K562 (cell line): ENCODE data around the gene PPARG. TPM values are rescaled to one million over a fixed set of nuclear protein-coding genes. Genes with fewer than 3 reads are reported as not detected.

Experiments
- ATAC-seq: fragments of 200-7000 bp; cut with Tn5 transposase; 3 replicates; pipeline ENCODE4 v1.9.1; 2020; ENCODE audit warnings: moderate library complexity
- BruUV-seq: library from RNA; stranded (reverse); fragments of 400-500 nt; replicated peaks from 2 replicates; lab custom pipeline; 2021; lab: Mats Ljungman, UMichigan
- CTCF ChIA-PET: fragments of 300-600 bp; formaldehyde crosslinking; extraction: SDS; loops from one replicate; lab custom pipeline; 2021; ENCODE audit warnings: low intra/inter-chr PET ratio; lab: Yijun Ruan, JAX
- POLR2A ChIA-PET: fragments of 300-600, 350-650 bp; sonication (Branson Sonifier 250); formaldehyde crosslinking; extraction: SDS; loops from one replicate; lab custom pipeline; 2021; ENCODE audit warnings: antibody characterized with exemption, inconsistent platforms; lab: Yijun Ruan, JAX
- DNase-seq, 4 experiments: peaks; one replicate each; pipeline versions ENCODE4 v3.0.0 to v3.0.0-alpha.2; 2011 to 2018; ENCODE audit warnings: low spot score in 3 of 4, mixed read lengths in 3 of 4; ENCODE audit errors: extremely low read depth in 1 of 4
- FAIRE-seq: peaks from 2 replicates; lab custom pipeline; 2011; peaks lifted over from hg19 to GRCh38; lab: Jason Lieb, UNC
- H2AFZ ChIP-seq: 2 replicates; pipeline ENCODE4 v1.6.0; 2011; ENCODE audit warnings: low read depth, low read length, control low read depth, inconsistent platforms
- H3K27ac ChIP-seq: fragments of 200-600 bp; 3 replicates; pipeline ENCODE4 v1.8.0; 2011; ENCODE audit warnings: low read depth, mild to moderate bottlenecking, control low read depth, inconsistent platforms, low read length, moderate library complexity, mixed read lengths; ENCODE audit errors: extremely low read depth
- H3K27me3 ChIP-seq, 2 experiments: fragments of 300-600 bp in 1 of 2; 2 replicates in 1 of 2; 3 replicates in 1 of 2; pipeline versions ENCODE4 v1.6.0 to v1.8.0; 2011; ENCODE audit warnings: inconsistent platforms in 2 of 2, low read length in 2 of 2, mild to moderate bottlenecking in 1 of 2, mixed read lengths in 1 of 2, moderate library complexity in 1 of 2; ENCODE audit not compliant: control insufficient read depth in 2 of 2, insufficient read depth in 2 of 2
- H3K36me3 ChIP-seq: fragments of 300-600 bp; 3 replicates; pipeline ENCODE4 v1.8.0; 2011; ENCODE audit warnings: mild to moderate bottlenecking, low read length, inconsistent platforms; ENCODE audit not compliant: control insufficient read depth, insufficient read depth
- H3K4me1 ChIP-seq, 2 experiments: fragments of 200-600 bp in 1 of 2; replicated peaks in 1 of 2; 2 replicates in 1 of 2; 3 replicates in 1 of 2; pipeline versions ENCODE4 v1.5.1 to v1.8.0; 2011; ENCODE audit warnings: inconsistent platforms in 2 of 2, low read length in 2 of 2, mild to moderate bottlenecking in 1 of 2, mixed read lengths in 1 of 2, moderate library complexity in 1 of 2; ENCODE audit not compliant: control insufficient read depth in 2 of 2, insufficient read depth in 2 of 2
- H3K4me2 ChIP-seq: 2 replicates; pipeline ENCODE4 v1.6.1; 2011; ENCODE audit warnings: low read length, control low read depth, inconsistent platforms, mixed read lengths; ENCODE audit not compliant: insufficient read depth
- H3K4me3 ChIP-seq: fragments of 200-600 bp; sonication (generic), shearing (Covaris generic); 2 replicates; pipeline ENCODE4 v1.5.1; 2016; ENCODE audit warnings: control low read depth, inconsistent platforms
- H3K79me2 ChIP-seq: fragments of 200-600 bp; 3 replicates; pipeline ENCODE4 v1.8.0; 2011; ENCODE audit warnings: low read length, inconsistent platforms; ENCODE audit not compliant: control insufficient read depth, insufficient read depth
- H3K9ac ChIP-seq, 2 experiments: 2 replicates each; pipeline versions ENCODE4 v1.6.0 to v1.6.1; 2011; ENCODE audit warnings: low read depth in 2 of 2, low read length in 2 of 2, control low read depth in 1 of 2, inconsistent platforms in 1 of 2, mild to moderate bottlenecking in 1 of 2, mixed read lengths in 1 of 2; ENCODE audit not compliant: insufficient read depth in 1 of 2
- H3K9me1 ChIP-seq: one replicate; pipeline ENCODE4 v1.6.0; 2011; ENCODE audit warnings: inconsistent platforms, mild to moderate bottlenecking, low read length, moderate library complexity; ENCODE audit not compliant: control insufficient read depth, insufficient read depth
- H3K9me3 ChIP-seq: replicated peaks from 2 replicates; pipeline ENCODE4 v1.5.1; 2011; ENCODE audit warnings: low read depth, low read length, inconsistent platforms; ENCODE audit not compliant: control insufficient read depth, insufficient read depth
- H4K20me1 ChIP-seq: replicated peaks from 2 replicates; pipeline ENCODE4 v1.6.1; 2011; ENCODE audit warnings: low read length, inconsistent platforms, mixed read lengths; ENCODE audit not compliant: control insufficient read depth, insufficient read depth
- ETV1 ChIP-seq: fragments of 450-650 bp; conservative IDR thresholded peaks from 2 replicates; pipeline ENCODE4 v1.6.1; 2016; ENCODE audit warnings: missing genetic modification characterization, control low read depth, low read depth, missing compliant biosample characterization
- FOXM1 ChIP-seq, 2 experiments: fragments of 450-650 bp in 1 of 2; sonication (generic) in 1 of 2; formaldehyde crosslinking in 1 of 2; IDR thresholded peaks; 2 replicates each; pipeline versions ENCODE4 v1.6.1 to v1.9.0; 2017 to 2022; ENCODE audit warnings: low read depth in 2 of 2, mild to moderate bottlenecking in 2 of 2, missing genetic modification reagents in 1 of 2, moderate library complexity in 1 of 2
- GABPB2 ChIP-seq: fragments of 250-450 bp; sonication (Bioruptor Pico); conservative IDR thresholded peaks from 2 replicates; pipeline ENCODE4 v1.5.1; 2021; ENCODE audit warnings: mild to moderate bottlenecking
- HCFC1 ChIP-seq: IDR thresholded peaks from 2 replicates; pipeline ENCODE4 v1.6.1; 2012; ENCODE audit warnings: low read depth, low read length, improper control_type of control experiment
- KLF6 ChIP-seq: fragments of 250-450 bp; sonication (Bioruptor Pico); IDR thresholded peaks from 2 replicates; pipeline ENCODE4 v1.4.0; 2020; ENCODE audit warnings: mild to moderate bottlenecking, moderate library complexity, borderline replicate concordance
- L3MBTL2 ChIP-seq: fragments of 450-650 bp; IDR thresholded peaks from 2 replicates; pipeline ENCODE4 v1.6.1; 2016; ENCODE audit warnings: mild to moderate bottlenecking, moderate library complexity
- MECOM ChIP-seq: fragments of 250-450 bp; sonication (Bioruptor Pico); IDR thresholded peaks from 2 replicates; pipeline ENCODE4 v1.8.0; 2022; ENCODE audit warnings: inconsistent platforms
- SMAD3 ChIP-seq: fragments of 450-650 bp; formaldehyde crosslinking; conservative IDR thresholded peaks from 2 replicates; pipeline ENCODE4 v1.4.0; 2020; ENCODE audit warnings: mild to moderate bottlenecking
- SREBF1 ChIP-seq: fragments of 150-350 bp; IDR thresholded peaks from 2 replicates; pipeline ENCODE4 v1.6.1; 2014; ENCODE audit warnings: antibody characterized with exemption, low read depth, low read length, borderline replicate concordance
- ZNF174 ChIP-seq: fragments of 250-450 bp; sonication (Bioruptor Pico); IDR thresholded peaks from 2 replicates; pipeline ENCODE4 v1.4.0; 2020; ENCODE audit warnings: mild to moderate bottlenecking
- ZNF175 ChIP-seq: fragments of 200-800 bp; sonication (Bioruptor generic); IDR thresholded peaks from 2 replicates; pipeline ENCODE4 v1.6.1; 2016; ENCODE audit warnings: low read depth, mild to moderate bottlenecking, missing genetic modification characterization, missing compliant biosample characterization
- ZNF695 ChIP-seq: fragments of 450-650 bp; formaldehyde crosslinking; IDR thresholded peaks from 2 replicates; pipeline ENCODE4 v1.4.0; 2020; ENCODE audit warnings: mild to moderate bottlenecking, moderate library complexity
- ZNF76 ChIP-seq: fragments of 250-450 bp; sonication (Bioruptor Pico); IDR thresholded peaks from 2 replicates; pipeline ENCODE4 v1.4.0; 2020; ENCODE audit warnings: mild to moderate bottlenecking, moderate library complexity, borderline replicate concordance
- ZNF766 ChIP-seq: fragments of 200-800 bp; sonication (Bioruptor generic); conservative IDR thresholded peaks from 2 replicates; pipeline ENCODE4 v1.6.1; 2016; ENCODE audit warnings: missing genetic modification characterization, missing compliant biosample characterization
- WGBS: fragments of 100-300 bp; shearing (Covaris generic); methylation state at CpG from one replicate; pipeline ENCODE4 v1.1.6; 2016; ENCODE audit warnings: low coverage, mixed read lengths; ENCODE audit not compliant: insufficient coverage; ENCODE audit errors: missing lambda C conversion rate; 5-methylcytosine and 5-hydroxymethylcytosine counted together
- in situ Hi-C: fragments of 300-500 bp; cut with MboI; formaldehyde crosslinking; loops from 4 replicates; pipeline ENCODE4 v1.15.0; 2018; ENCODE audit warnings: inconsistent platforms, mixed read lengths
- intact Hi-C: fragments of 100-400 bp; cut with micrococcal nuclease; formaldehyde crosslinking; loops from 2 replicates; pipeline ENCODE4 v1.14.2; 2022
- polyA plus RNA-seq, 8 experiments: library from polyadenylated mRNA; depleted of rRNA in 4 of 8; stranded (reverse) in 5 of 8; unstranded in 3 of 8; fragments of >200 nt; fragmentation: Nextera tagmentation in 2 of 8; fragmentation: Illumina TruSeq in 1 of 8; extraction: Ambion mirVana in 2 of 8; extraction: Trizol in 1 of 8; gene quantifications; 2 replicates each; pipeline versions ENCODE4 v1.2.1 to v1.2.3, GENCODE V29; 2011 to 2014; ENCODE audit warnings: inconsistent platforms in 1 of 8, missing spikeins in 1 of 8
- total RNA-seq, 7 experiments: library from RNA; depleted of rRNA in 6 of 7; stranded (reverse); fragments of >200 nt in 6 of 7; fragmentation: Illumina TruSeq in 2 of 7; extraction: Trizol in 2 of 7; gene quantifications; 2 replicates each; pipeline versions ENCODE4 v1.2.1 to v1.2.3, GENCODE V29; 2011 to 2021; ENCODE audit warnings: low replicate concordance in 1 of 7
- TF ChIP-seq, protein P1 (sequence below): fragments of 250-450 bp; sonication (Bioruptor Pico); IDR thresholded peaks from 2 replicates; pipeline ENCODE4 v1.5.0; 2021
- TF ChIP-seq, protein P2 (sequence below): fragments of 450-650 bp; conservative IDR thresholded peaks from 2 replicates; pipeline ENCODE4 v1.6.1; 2016; ENCODE audit warnings: missing genetic modification characterization, low read depth, mild to moderate bottlenecking, missing compliant biosample characterization, moderate library complexity

The PPARG gene
- total and polyA plus RNA-seq, 9 of the 15 experiments (the other 6 are each of a cell fraction or from before 2014, with no cell fraction given), result not detected

DNA sequence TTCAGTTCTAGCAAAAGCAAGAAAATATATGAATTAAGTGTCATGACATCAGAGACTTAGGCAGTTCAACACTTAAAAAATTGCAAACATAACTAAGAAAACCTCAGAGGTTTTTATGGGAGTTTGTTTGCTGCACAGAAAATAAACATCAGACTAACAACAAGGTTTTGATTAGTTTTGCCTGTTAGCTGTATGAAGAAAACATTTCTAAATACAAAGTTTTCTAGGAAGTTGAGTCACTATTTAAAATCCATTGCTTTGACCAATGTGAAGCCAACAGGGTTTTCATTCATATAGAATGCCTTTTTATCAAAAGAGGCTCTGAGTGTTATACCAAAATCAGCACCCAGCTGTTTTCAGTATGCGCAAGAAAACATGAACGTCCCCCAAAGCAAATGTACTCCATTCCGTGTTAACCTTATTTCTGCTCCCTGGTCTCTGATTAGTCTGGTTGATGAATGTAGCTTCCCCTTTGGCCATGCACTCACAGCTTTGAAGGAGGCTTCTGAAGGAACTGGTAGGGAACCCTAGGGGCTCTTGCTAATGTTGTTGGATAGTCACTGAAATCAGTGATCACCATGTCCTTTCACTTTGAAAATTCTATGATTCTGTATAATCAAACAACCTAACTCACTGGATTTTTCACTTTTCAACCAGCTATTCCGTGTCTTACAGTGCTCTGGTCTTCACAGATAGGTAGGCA is 105.8 kb downstream of the PPARG start:
- 11% methylated on average over 4 of the region's 4 CpGs for WGBS
- Histone ChIP-seq H3K27me3 (peaks cover 6 to 7% of the 10 kb centered on the region in 2 experiments; a peak in 4 of 5 replicates), H3K9me3 (no peaks in the 10 kb centered on the region), H4K20me1 (no peaks in the 10 kb centered on the region), H3K27ac (no peak overlapping the region), H3K79me2 (no peaks in the 10 kb centered on the region), H3K9me1 (no peaks in the 10 kb centered on the region), H2AFZ (no peak overlapping the region), H3K36me3 (no peaks in the 10 kb centered on the region), H3K4me2 (no peak overlapping the region), H3K4me1 (no peaks in the 10 kb centered on the region; a peak in 1 of 5 replicates), H3K4me3 (no peak overlapping the region), H3K9ac (no peak overlapping the region)
- peak; percentile 15 for FAIRE-seq
- POLR2A ChIA-PET, result interaction anchor here (1.8 kb wide), 1 partner anchor 10 kb away, joined by 5 read pairs; no protein-coding TSS in a partner anchor
- CTCF ChIA-PET, result no interaction called here
- no TSS peak for BruUV-seq
- intact Hi-C loops (no loop called here), in situ Hi-C loops (no loop called here)
- DNase-seq, result no peak
- TF ChIP-seq KLF6 (CRISPR knock-in tag) (0 out of 2 replicates have a peak, but pooled peaks have one; percentile 21), HCFC1 (no peak), ZNF174 (CRISPR knock-in tag) (no peak), ZNF695 (CRISPR knock-in tag) (no peak), ZNF766 (CRISPR knock-in tag) (peak; percentile 42; the same call in 1 of the 2 replicates), ZNF76 (CRISPR knock-in tag) (0 out of 2 replicates have a peak, but pooled peaks have one; percentile 58), SMAD3 (CRISPR knock-in tag) (0 out of 2 replicates have a peak, but pooled peaks have one; percentile 7), L3MBTL2 (peak; percentile 50), ETV1 (tag) (no peak), SREBF1 (no peak), MECOM (CRISPR knock-in tag) (no peak), ZNF175 (CRISPR knock-in tag) (peak; percentile 69; the same call in 1 of the 2 replicates), GABPB2 (no peak), FOXM1 (IDR thresholded peaks at IDR 0.05; ENCODE audit: low read depth) (no peak), FOXM1 (CRISPR knock-in tag; IDR thresholded peaks at IDR 0.05; ENCODE audit: low read depth) (no peak)
- TF ChIP-seq, protein P1, sequence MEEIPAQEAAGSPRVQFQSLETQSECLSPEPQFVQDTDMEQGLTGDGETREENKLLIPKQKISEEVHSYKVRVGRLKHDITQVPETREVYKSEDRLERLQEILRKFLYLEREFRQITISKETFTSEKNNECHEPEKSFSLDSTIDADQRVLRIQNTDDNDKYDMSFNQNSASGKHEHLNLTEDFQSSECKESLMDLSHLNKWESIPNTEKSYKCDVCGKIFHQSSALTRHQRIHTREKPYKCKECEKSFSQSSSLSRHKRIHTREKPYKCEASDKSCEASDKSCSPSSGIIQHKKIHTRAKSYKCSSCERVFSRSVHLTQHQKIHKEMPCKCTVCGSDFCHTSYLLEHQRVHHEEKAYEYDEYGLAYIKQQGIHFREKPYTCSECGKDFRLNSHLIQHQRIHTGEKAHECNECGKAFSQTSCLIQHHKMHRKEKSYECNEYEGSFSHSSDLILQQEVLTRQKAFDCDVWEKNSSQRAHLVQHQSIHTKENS, result no peak
- TF ChIP-seq, protein P2, sequence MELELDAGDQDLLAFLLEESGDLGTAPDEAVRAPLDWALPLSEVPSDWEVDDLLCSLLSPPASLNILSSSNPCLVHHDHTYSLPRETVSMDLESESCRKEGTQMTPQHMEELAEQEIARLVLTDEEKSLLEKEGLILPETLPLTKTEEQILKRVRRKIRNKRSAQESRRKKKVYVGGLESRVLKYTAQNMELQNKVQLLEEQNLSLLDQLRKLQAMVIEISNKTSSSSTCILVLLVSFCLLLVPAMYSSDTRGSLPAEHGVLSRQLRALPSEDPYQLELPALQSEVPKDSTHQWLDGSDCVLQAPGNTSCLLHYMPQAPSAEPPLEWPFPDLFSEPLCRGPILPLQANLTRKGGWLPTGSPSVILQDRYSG (tag), result no peak
- peak; percentile 33; the same call in 1 of the 3 replicates for ATAC-seq
